ENCODE results near the gene KIRREL3.

KIRREL3 gene

DNA sequence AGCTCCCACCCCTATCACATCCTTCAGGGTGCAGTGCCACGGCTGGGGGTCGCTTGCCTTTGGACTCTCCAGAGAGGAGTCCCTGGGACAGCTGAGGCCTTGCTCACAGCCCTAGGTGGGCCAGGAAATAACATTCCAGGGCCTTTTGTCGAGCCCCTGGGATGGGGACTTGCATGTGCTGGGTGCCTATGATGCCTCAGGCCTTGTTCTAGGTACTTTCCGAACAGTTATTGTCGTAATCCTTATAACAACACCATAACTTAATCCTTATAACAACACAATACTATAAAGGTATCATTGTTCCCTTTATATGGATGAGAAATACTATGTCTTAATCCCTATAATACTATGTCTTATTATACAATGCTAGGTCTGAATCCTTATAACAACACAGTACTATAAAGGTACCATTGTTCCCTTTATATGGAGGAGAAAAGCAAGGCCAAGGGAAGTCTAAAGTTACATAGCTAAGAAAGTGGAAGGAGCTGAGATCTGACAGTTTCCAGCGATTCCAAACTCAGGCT, 408.5 kb downstream of the KIRREL3 start:
- TF ChIP-seq, protein P1, sequence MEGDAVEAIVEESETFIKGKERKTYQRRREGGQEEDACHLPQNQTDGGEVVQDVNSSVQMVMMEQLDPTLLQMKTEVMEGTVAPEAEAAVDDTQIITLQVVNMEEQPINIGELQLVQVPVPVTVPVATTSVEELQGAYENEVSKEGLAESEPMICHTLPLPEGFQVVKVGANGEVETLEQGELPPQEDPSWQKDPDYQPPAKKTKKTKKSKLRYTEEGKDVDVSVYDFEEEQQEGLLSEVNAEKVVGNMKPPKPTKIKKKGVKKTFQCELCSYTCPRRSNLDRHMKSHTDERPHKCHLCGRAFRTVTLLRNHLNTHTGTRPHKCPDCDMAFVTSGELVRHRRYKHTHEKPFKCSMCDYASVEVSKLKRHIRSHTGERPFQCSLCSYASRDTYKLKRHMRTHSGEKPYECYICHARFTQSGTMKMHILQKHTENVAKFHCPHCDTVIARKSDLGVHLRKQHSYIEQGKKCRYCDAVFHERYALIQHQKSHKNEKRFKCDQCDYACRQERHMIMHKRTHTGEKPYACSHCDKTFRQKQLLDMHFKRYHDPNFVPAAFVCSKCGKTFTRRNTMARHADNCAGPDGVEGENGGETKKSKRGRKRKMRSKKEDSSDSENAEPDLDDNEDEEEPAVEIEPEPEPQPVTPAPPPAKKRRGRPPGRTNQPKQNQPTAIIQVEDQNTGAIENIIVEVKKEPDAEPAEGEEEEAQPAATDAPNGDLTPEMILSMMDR (IDR thresholded peaks at IDR 0.05; ENCODE audit: insufficient read depth, missing control alignments): no peak
- FAIRE-seq: no peak
- no peak for DNase-seq (ENCODE audit: insufficient read length, low spot score)

DNA sequence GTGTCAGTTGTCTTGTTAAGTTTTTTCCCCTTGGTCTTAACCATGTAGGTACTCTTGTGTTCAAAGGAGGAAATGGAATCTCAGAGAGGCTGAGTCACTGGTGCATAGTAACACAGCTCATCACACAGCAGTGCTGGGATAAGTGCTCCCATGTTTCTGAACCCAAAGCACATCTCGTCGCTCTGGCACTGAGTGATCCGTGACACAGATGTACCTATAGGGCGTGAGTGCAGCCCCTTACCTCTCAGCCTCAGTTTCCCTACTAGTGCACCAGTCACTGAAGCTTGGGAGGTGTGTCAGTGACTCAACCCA, 411.1 kb downstream of the KIRREL3 start:
- DNase-seq (ENCODE audit: insufficient read length, low spot score) (no peak), FAIRE-seq (no peak)
- TF ChIP-seq, protein P1 (IDR thresholded peaks at IDR 0.05; ENCODE audit: insufficient read depth, missing control alignments): no peak

DNA sequence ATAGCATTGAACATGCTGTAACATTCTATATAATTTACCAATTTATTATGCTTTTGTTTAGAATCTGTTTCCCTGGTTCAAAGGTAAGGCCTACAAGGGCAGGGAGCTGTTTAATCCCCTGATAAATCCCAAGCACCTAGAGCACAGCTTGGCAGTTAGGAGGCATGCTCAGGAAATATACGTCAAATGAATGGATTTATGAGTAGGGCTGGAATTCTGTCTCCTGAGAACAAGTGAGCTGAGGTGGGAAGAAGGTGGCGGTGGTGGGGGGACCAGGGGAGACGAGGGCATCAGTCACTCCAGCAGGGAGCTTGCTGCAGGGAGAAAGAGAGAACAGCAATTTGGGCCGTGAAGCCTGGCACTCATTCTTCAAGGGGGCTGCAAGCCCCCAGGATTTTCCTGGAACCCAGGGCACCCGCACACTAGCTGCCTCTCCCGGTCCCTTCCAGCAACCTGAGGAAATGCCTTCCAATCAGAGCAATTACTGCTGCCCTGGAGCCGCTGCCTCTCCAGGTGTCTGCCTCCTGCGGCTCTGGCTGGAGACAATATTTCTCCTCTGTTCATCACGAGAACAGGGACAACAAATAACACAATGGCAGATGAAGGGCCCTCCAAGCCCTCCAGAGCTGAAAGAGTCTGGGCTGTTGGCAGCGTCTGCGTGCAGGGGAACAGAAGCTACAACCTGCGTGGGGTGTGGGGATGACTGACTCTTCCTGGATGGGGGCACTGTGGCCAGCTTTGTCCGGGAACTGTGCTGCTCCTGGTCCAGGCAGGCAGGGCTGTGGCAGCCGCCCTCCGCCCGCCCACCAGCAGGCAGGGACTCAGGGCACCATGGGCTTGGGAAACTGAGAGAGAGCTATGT, 411.7 kb downstream of the KIRREL3 start:
- TF ChIP-seq, protein P1 (IDR thresholded peaks at IDR 0.05; ENCODE audit: insufficient read depth, missing control alignments): no peak
- no peak for FAIRE-seq
- no peak for DNase-seq (ENCODE audit: insufficient read length, low spot score)

DNA sequence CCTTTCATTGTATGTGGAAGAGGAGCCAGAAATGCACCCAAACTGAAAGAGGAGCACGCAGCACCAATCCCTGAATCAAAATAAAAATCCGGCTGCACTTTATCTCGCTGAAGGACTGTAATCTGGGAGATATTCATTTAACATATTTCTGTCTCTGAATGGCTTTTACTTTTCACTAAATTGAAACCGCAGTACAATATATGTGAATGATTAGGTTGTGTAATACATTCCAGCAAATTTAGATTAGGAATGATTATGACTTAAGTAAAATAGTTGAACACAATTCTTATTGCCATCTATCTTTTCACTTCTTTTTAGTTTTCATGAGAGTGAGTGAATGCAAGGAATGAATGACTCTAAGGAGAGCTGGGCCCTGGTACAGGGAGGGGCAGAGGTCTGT, 413.0 kb downstream of the KIRREL3 start:
- DNase-seq (ENCODE audit: insufficient read length, low spot score) (no peak), FAIRE-seq (no peak)

DNA sequence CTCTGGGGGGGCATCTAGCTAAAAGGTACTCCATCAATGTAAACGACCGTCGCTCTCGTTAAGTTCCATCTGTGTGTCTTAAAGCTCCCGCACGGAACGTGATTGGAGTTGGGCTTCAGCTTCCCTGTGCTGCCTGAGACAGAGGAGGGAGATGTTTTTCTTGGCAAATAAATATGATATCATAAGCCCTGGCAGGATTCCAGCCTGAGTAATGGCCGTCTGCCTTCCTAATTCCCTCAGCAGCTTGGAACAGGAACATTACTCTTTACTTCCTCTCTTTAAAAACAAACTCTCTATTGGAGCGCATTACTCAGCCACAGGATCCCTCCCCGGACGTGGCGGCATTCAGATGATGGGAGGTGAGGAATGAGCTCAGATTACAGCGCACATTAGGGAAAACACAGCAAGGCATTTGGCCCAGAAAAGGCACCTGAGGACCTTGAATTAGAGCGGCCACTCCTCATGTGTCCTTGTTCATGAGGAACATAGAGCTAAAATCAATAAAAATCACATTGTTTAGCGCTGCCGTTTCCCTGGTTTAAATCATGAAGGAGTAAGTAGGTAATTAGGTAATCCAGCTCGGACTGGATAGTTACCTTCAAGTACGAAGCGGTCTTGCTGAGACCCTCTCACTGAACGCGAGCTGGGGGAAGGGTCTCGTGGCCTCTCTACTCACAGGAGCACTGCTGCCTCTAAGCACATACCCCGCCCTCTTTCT, 414.6 kb downstream of the KIRREL3 start:
- TF ChIP-seq, protein P1 (IDR thresholded peaks at IDR 0.05; ENCODE audit: insufficient read depth, missing control alignments): no peak
- DNase-seq (ENCODE audit: insufficient read length, low spot score) (no peak), FAIRE-seq (no peak)

More for the DNA sequence above, 413.0 kb downstream of the KIRREL3 start:
- TF ChIP-seq, protein P1 (IDR thresholded peaks at IDR 0.05; ENCODE audit: insufficient read depth, missing control alignments): no peak

DNA sequence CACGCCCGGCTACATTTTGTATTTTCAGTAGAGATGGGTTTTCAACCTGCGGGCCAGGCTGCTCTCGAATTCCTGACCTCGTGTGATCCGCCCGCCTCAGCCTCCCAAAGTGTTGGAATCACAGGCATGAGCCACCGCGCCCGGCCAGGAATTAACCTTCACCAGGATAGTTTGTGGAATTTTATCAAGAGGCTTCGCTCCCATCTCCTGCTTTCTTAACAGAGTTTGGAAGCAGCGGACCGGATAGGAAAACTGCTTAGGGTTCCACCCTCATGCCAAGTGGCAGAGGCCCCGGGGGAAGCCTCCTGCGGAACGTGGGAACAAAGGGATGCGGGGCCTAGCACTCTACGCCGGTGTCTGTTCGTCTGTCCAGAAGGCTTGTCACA, 415.2 kb downstream of the KIRREL3 start:
- TF ChIP-seq, protein P1 (IDR thresholded peaks at IDR 0.05; ENCODE audit: insufficient read depth, missing control alignments): no peak
- no peak for DNase-seq (ENCODE audit: insufficient read length, low spot score)
- FAIRE-seq: no peak

All from D721Med (cell line).